DOHH2 (cell line): ENCODE results near the gene CD164L2.

Source experiments
- H3F3A ChIP-seq: fragments of 200-600 bp; sonication (generic), shearing (Covaris generic); 2 replicates; pipeline ENCODE4 v1.6.0; 2016; ENCODE audit warnings: antibody characterized with exemption, mild to moderate bottlenecking; ENCODE audit not compliant: control insufficient read depth, insufficient read depth
- H3K27ac ChIP-seq: fragments of 200-600 bp; sonication (generic); 2 replicates; pipeline ENCODE4 v1.5.1; 2014; ENCODE audit warnings: low read depth, mild to moderate bottlenecking, low read length, moderate library complexity
- H3K27me3 ChIP-seq: fragments of 200-600 bp; sonication (generic); 2 replicates; pipeline ENCODE4 v1.6.1; 2014; ENCODE audit warnings: mild to moderate bottlenecking, low read length, mixed read lengths; ENCODE audit not compliant: control insufficient read depth
- H3K36me3 ChIP-seq: fragments of 200-600 bp; sonication (generic); 2 replicates; pipeline ENCODE4 v1.6.1; 2014; ENCODE audit warnings: mild to moderate bottlenecking, low read length, moderate library complexity, mixed read lengths; ENCODE audit not compliant: control insufficient read depth
- H3K4me1 ChIP-seq: fragments of 200-600 bp; sonication (generic); 2 replicates; pipeline ENCODE4 v1.6.1; 2014; ENCODE audit warnings: mild to moderate bottlenecking, low read length, mixed read lengths; ENCODE audit not compliant: control insufficient read depth
- H3K4me2 ChIP-seq: fragments of 200-600 bp; sonication (generic); 2 replicates; pipeline ENCODE4 v1.6.0; 2014; ENCODE audit warnings: mild to moderate bottlenecking, low read length, moderate library complexity
- H3K4me3 ChIP-seq: fragments of 200-600 bp; sonication (generic); 2 replicates; pipeline ENCODE4 v1.5.1; 2014; ENCODE audit warnings: mild to moderate bottlenecking, low read length, mixed read lengths
- H3K79me2 ChIP-seq: fragments of 200-600 bp; sonication (generic); 2 replicates; pipeline ENCODE4 v1.6.1; 2014; ENCODE audit warnings: mild to moderate bottlenecking, low read length, mixed read lengths; ENCODE audit not compliant: control insufficient read depth
- H3K9me2 ChIP-seq: fragments of 200-600 bp; sonication (generic); replicated peaks from 2 replicates; pipeline ENCODE4 v1.6.1; 2014; ENCODE audit warnings: mild to moderate bottlenecking, low read length, mixed read lengths; ENCODE audit not compliant: control insufficient read depth
- H3K9me3 ChIP-seq: fragments of 200-600 bp; sonication (generic); 2 replicates; pipeline ENCODE4 v1.6.1; 2014; ENCODE audit warnings: antibody characterized with exemption, low read length, mixed read lengths; ENCODE audit not compliant: control insufficient read depth, insufficient read depth
- H4K20me1 ChIP-seq: fragments of 200-600 bp; sonication (generic); 2 replicates; pipeline ENCODE4 v1.6.0; 2014; ENCODE audit warnings: low read depth, mild to moderate bottlenecking, antibody characterized with exemption, low read length, moderate library complexity; ENCODE audit not compliant: control insufficient read depth, insufficient read depth
- EZH2phosphoT487 ChIP-seq: fragments of 200-600 bp; sonication (generic); IDR thresholded peaks from 2 replicates; pipeline ENCODE4 v1.6.1; 2017; ENCODE audit warnings: borderline replicate concordance, mild to moderate bottlenecking, antibody characterized with exemption, low read length, moderate library complexity, mixed read lengths
- TF ChIP-seq, protein P1 (sequence below): fragments of 200-600 bp; sonication (generic); IDR thresholded peaks from one replicate; pipeline ENCODE4 v1.5.1; 2014; ENCODE audit warnings: antibody characterized with exemption, mild to moderate bottlenecking, low read depth, low read length; ENCODE audit not compliant: poor library complexity, severe bottlenecking

Gene CD164L2

DNA sequence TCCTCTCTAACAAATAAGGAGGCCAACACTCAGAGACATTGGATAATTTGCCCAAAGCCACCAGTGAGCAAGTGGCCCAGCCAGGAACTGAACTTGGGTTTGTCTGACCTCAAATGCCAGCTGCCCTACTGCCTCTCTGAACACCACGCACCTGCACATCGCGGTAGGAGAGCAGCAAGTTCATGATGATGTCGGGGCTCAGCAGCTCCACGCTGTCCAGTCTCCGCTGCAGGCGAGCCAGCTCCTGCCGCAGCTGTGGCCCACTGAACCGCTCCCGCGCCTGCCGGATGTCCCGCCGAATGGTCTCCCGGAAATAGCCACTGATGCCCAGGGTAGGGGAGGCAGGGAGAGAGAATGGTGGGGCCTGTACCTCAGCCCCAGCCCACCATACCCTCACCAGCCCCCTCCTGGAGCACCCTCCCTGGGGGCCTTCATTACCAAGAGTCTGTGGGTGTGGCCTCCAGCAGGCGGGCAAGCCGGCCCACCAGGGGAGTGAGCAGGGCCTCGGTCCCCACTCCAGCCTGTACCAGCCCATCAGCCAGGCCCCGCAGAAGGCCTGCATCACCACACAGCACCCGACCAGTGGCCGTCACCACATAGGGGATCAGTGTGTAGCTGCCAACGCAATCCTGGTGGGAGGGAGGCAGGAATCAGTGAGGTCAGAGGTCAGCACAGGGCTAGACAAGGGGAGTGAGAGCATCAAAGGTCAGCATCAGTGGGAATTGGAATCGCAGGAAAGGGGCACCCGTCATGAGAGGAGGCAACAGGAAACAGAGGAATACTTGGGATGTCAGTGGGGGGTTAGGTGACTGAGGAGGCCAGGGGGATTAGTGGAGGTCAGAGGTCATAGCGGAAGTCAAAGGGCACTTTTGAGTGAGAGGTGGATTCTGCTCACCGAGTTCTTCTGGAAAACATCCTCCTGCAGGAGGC is 19.1 kb downstream of the CD164L2 start:
- H4K20me1 ChIP-seq, result no peaks in the 10 kb centered on the region
- TF ChIP-seq, protein P1, sequence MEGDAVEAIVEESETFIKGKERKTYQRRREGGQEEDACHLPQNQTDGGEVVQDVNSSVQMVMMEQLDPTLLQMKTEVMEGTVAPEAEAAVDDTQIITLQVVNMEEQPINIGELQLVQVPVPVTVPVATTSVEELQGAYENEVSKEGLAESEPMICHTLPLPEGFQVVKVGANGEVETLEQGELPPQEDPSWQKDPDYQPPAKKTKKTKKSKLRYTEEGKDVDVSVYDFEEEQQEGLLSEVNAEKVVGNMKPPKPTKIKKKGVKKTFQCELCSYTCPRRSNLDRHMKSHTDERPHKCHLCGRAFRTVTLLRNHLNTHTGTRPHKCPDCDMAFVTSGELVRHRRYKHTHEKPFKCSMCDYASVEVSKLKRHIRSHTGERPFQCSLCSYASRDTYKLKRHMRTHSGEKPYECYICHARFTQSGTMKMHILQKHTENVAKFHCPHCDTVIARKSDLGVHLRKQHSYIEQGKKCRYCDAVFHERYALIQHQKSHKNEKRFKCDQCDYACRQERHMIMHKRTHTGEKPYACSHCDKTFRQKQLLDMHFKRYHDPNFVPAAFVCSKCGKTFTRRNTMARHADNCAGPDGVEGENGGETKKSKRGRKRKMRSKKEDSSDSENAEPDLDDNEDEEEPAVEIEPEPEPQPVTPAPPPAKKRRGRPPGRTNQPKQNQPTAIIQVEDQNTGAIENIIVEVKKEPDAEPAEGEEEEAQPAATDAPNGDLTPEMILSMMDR, result no peak
- no peak for TF ChIP-seq EZH2phosphoT487

DNA sequence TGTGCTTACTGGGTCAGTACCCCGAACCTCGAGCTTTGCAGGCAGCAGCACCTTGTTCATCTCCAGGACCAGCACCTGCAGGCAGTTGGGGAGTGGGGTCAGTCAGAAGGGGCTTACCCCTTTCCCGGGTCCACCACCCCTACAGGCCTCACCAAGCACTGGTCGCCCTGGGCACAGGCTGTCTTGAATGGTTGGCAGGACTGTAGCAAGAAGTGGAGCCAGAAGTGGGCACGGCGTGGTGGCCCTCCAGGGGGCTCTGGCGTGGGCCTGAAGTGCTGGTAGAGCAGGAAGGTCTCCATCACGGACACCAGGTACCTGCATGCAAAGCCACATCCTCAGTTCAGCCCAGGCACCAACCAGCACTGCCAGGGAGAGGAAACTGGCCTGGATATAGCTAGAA is 21.6 kb downstream of the CD164L2 start:
- H4K20me1 ChIP-seq, result no peaks in the 10 kb centered on the region
- no peaks in the 10 kb centered on the region for H3K79me2 ChIP-seq

More for the DNA sequence above, 19.1 kb downstream of the CD164L2 start:
- no peaks in the 10 kb centered on the region for H3K9me3 ChIP-seq
- H3F3A ChIP-seq, result peaks cover 3% of the 10 kb centered on the region; the same call in 1 of the 2 replicates
- H3K4me2 ChIP-seq, result no peak overlapping the region
- H3K79me2 ChIP-seq, result no peaks in the 10 kb centered on the region
- H3K36me3 ChIP-seq, result no peaks in the 10 kb centered on the region
- H3K9me2 ChIP-seq, result no peaks in the 10 kb centered on the region
- H3K4me3 ChIP-seq, result no peak overlapping the region
- peaks cover 32% of the 10 kb centered on the region for H3K27me3 ChIP-seq
- no peak overlapping the region for H3K27ac ChIP-seq
- peaks cover 40% of the 10 kb centered on the region for H3K4me1 ChIP-seq

DNA sequence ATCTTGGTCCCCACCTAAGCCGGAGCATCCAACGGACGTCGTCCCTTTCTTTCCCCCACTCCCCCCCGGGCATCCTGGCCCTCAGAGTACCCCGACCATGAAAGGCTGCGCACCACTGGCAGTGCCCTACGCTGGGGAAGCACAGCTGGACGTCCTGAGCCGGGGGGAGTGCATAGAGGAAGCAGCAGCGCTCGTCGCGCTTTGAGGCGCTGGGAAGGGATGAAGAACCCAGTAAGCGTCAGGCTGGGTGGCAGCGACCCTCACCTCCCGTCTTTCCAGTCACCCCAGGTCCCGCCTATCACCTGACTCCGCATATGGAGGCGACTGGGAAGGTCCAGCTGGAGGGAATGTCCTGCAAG is 22.1 kb downstream of the CD164L2 start:
- Histone ChIP-seq H3K4me1 (peaks cover 41% of the 10 kb centered on the region), H4K20me1 (no peaks in the 10 kb centered on the region), H3F3A (no peaks in the 10 kb centered on the region), H3K79me2 (no peaks in the 10 kb centered on the region), H3K4me2 (peak overlapping the region; percentile 100), H3K9me3 (no peaks in the 10 kb centered on the region), H3K36me3 (no peaks in the 10 kb centered on the region), H3K4me3 (peak overlapping the region; percentile 86), H3K27me3 (peaks cover 29% of the 10 kb centered on the region), H3K27ac (no peak overlapping the region), H3K9me2 (no peaks in the 10 kb centered on the region)
- TF ChIP-seq EZH2phosphoT487, result no peak
- TF ChIP-seq, protein P1, result no peak

More for the DNA sequence above, 21.6 kb downstream of the CD164L2 start:
- no peaks in the 10 kb centered on the region for H3K9me2 ChIP-seq
- H3K27ac ChIP-seq, result no peak overlapping the region
- no peak overlapping the region for H3K4me3 ChIP-seq
- H3K36me3 ChIP-seq, result no peaks in the 10 kb centered on the region
- no peak overlapping the region for H3K4me2 ChIP-seq
- TF ChIP-seq, protein P1, result no peak
- TF ChIP-seq EZH2phosphoT487, result no peak
- H3K27me3 ChIP-seq, result peaks cover 30% of the 10 kb centered on the region
- no peaks in the 10 kb centered on the region for H3F3A ChIP-seq
- H3K4me1 ChIP-seq, result peaks cover 43% of the 10 kb centered on the region
- no peaks in the 10 kb centered on the region for H3K9me3 ChIP-seq
